Ishikawa (cell line): ENCODE measurements around the gene PRRX2.

ENCODE experiments used
- CEBPB ChIP-seq: IDR thresholded peaks from 2 replicates; pipeline ENCODE4 v1.6.1; 2012
- CREB1 ChIP-seq: IDR thresholded peaks from 2 replicates; pipeline ENCODE4 v1.6.1; 2012; ENCODE audit warnings: low read depth
- EGR1 ChIP-seq: IDR thresholded peaks from 2 replicates; pipeline ENCODE4 v1.6.1; 2012
- EP300 ChIP-seq: IDR thresholded peaks from 2 replicates; pipeline ENCODE4 v1.6.1; 2012; ENCODE audit warnings: borderline replicate concordance
- FOXM1 ChIP-seq: IDR thresholded peaks from 2 replicates; pipeline ENCODE4 v1.6.1; 2012; ENCODE audit warnings: low read depth, borderline replicate concordance
- MAX ChIP-seq: IDR thresholded peaks from 2 replicates; pipeline ENCODE4 v1.6.1; 2012
- NFIC ChIP-seq: IDR thresholded peaks from 2 replicates; pipeline ENCODE4 v1.6.1; 2012
- RAD21 ChIP-seq: IDR thresholded peaks from 2 replicates; pipeline ENCODE4 v1.6.1; 2012; ENCODE audit warnings: low read depth
- REST ChIP-seq: IDR thresholded peaks from 2 replicates; pipeline ENCODE4 v1.6.1; 2012; ENCODE audit warnings: low read depth, mild to moderate bottlenecking
- TAF1 ChIP-seq: IDR thresholded peaks from 2 replicates; pipeline ENCODE4 v1.6.1; 2012; ENCODE audit warnings: low read depth, mild to moderate bottlenecking
- TCF12 ChIP-seq: IDR thresholded peaks from 2 replicates; pipeline ENCODE4 v1.6.1; 2012; ENCODE audit warnings: low read depth
- TEAD4 ChIP-seq: IDR thresholded peaks from 2 replicates; pipeline ENCODE4 v1.6.1; 2012
- USF1 ChIP-seq: IDR thresholded peaks from 2 replicates; pipeline ENCODE4 v1.6.1; 2012
- YY1 ChIP-seq: IDR thresholded peaks from 2 replicates; pipeline ENCODE4 v1.6.1; 2012; ENCODE audit warnings: low read depth
- ZBTB7A ChIP-seq: IDR thresholded peaks from 2 replicates; pipeline ENCODE4 v1.6.1; 2012; ENCODE audit warnings: low read depth

Gene PRRX2

GRCh38 chr9:129712634-129713401, 47.4 kb downstream of the PRRX2 start:
- no peak for TF ChIP-seq CEBPB
- TF ChIP-seq EGR1, result no peak
- no peak for TF ChIP-seq USF1
- no peak for TF ChIP-seq TEAD4
- TF ChIP-seq TAF1, result no peak
- no peak for TF ChIP-seq ZBTB7A
- TF ChIP-seq YY1, result no peak
- no peak for TF ChIP-seq MAX

GRCh38 chr9:129713402-129713679, 47.9 kb downstream of the PRRX2 start:
- TF ChIP-seq CEBPB (no peak), USF1 (no peak), FOXM1 (no peak), NFIC (no peak), TCF12 (no peak), EP300 (no peak), YY1 (no peak), RAD21 (no peak), EGR1 (no peak)

- TF ChIP-seq REST (no peak), MAX (no peak), RAD21 (no peak), ZBTB7A (no peak), USF1 (no peak), TAF1 (no peak), EGR1 (no peak), YY1 (no peak), TEAD4 (no peak), CREB1 (no peak), TCF12 (no peak), CEBPB (no peak), FOXM1 (no peak), EP300 (no peak), NFIC (no peak)
Observed at GRCh38 chr9:129714511-129715061, 49.1 kb downstream of the PRRX2 start.

- TF ChIP-seq NFIC, result 0 out of 2 replicates have a peak, but pooled peaks have one; percentile 8
- no peak for TF ChIP-seq EGR1
- TF ChIP-seq TEAD4, result peak; percentile 7; the same call in 1 of the 2 replicates
Observed at GRCh38 chr9:129716091-129716490, 50.6 kb downstream of the PRRX2 start.

GRCh38 chr9:129717991-129718390, 52.5 kb downstream of the PRRX2 start:
- TF ChIP-seq USF1 (no peak), TCF12 (no peak), REST (no peak), NFIC (no peak), TEAD4 (no peak), ZBTB7A (no peak), TAF1 (no peak), CEBPB (no peak)
